Measurements from ENCODE around the gene NRF1. TPM values are rescaled to one million over a fixed set of nuclear protein-coding genes. Genes with fewer than 3 reads are reported as not detected.
"Not testable (repeated sequence)": the region's sequence is repeated elsewhere in the genome, so short reads cannot be mapped to it uniquely, and the experiment has no call there.

Gene NRF1
- total and polyA plus RNA-seq, 9 donors = 11.5 to 33.5 (median 21.7) TPM

GRCh38 chr7:129652914-129653313 is 41.4 kb downstream of the NRF1 start:
- H3K4me1 ChIP-seq (ENCODE audit: insufficient read depth) = no peaks in the 10 kb centered on the region
- no peaks in the 10 kb centered on the region for H3K9me3 ChIP-seq
- DNase-seq = no peak
- 92 to 100% (median 94%) methylated on average over 1 of the region's 1 CpG for WGBS, 3 donors
- H3K27ac ChIP-seq = no peak overlapping the region
- no peaks in the 10 kb centered on the region for H3K27me3 ChIP-seq
- no peaks in the 10 kb centered on the region for H3K36me3 ChIP-seq
- intact Hi-C loops (cut with DNase I) = no loop called here
- TF ChIP-seq POLR2A (IDR thresholded peaks at IDR 0.05) (no peak), EP300 (IDR thresholded peaks at IDR 0.05) (no peak)
- H3K4me3 ChIP-seq = no peak overlapping the region

GRCh38 chr7:129655811-129656210 is 44.3 kb downstream of the NRF1 start:
- no peaks in the 10 kb centered on the region for H3K27me3 ChIP-seq
- TF ChIP-seq POLR2A (IDR thresholded peaks at IDR 0.05) = no peak

GRCh38 chr7:129657363-129657762 is 45.8 kb downstream of the NRF1 start:
- no peak overlapping the region for H3K4me3 ChIP-seq
- H3K4me1 ChIP-seq (ENCODE audit: insufficient read depth) = no peaks in the 10 kb centered on the region
- TF ChIP-seq CTCF (IDR thresholded peaks at IDR 0.05) = no peak
- no peak for TF ChIP-seq POLR2A (IDR thresholded peaks at IDR 0.05)
- no peak for TF ChIP-seq EP300 (IDR thresholded peaks at IDR 0.05)
- 91 to 94% (median 93%) methylated on average over 8 of the region's 8 CpGs for WGBS, 3 donors
- no peaks in the 10 kb centered on the region for H3K27me3 ChIP-seq
- H3K9me3 ChIP-seq = peaks cover 0 to 4% of the 10 kb centered on the region in 2 donors
- H3K27ac ChIP-seq = no peak overlapping the region
- no peaks in the 10 kb centered on the region for H3K36me3 ChIP-seq
- intact Hi-C loops (cut with DNase I) = no loop called here
- DNase-seq = no peak

More at GRCh38 chr7:129655811-129656210, 44.3 kb downstream of the NRF1 start:
- no peaks in the 10 kb centered on the region for H3K9me3 ChIP-seq
- H3K36me3 ChIP-seq = no peaks in the 10 kb centered on the region
- no peak overlapping the region for H3K27ac ChIP-seq
- WGBS, 3 donors = 87 to 95% (median 88%) methylated on average over 3 of the region's 3 CpGs
- no peaks in the 10 kb centered on the region for H3K4me1 ChIP-seq (ENCODE audit: insufficient read depth)
- intact Hi-C loops (cut with DNase I) = no loop called here
- no peak overlapping the region for H3K4me3 ChIP-seq
- DNase-seq = no peak

GRCh38 chr7:129659907-129660306 is 48.4 kb downstream of the NRF1 start:
- DNase-seq; H3K27me3 ChIP-seq; H3K9me3 ChIP-seq; intact Hi-C loops (cut with DNase I); H3K36me3 ChIP-seq; H3K27ac ChIP-seq; H3K4me1 ChIP-seq (ENCODE audit: insufficient read depth); H3K4me3 ChIP-seq: not testable (repeated sequence)
- 70 to 84% (median 79%) methylated on average over 2 of the region's 2 CpGs for WGBS, 3 donors

- no peak for DNase-seq
- Histone ChIP-seq H3K36me3 (no peaks in the 10 kb centered on the region), H3K9me3 (peaks cover 0 to 4% of the 10 kb centered on the region in 2 donors), H3K27ac (no peak overlapping the region), H3K4me1 (ENCODE audit: insufficient read depth) (peaks cover 3% of the 10 kb centered on the region), H3K27me3 (no peaks in the 10 kb centered on the region), H3K4me3 (no peak overlapping the region)
- TF ChIP-seq CTCF (IDR thresholded peaks at IDR 0.05) (no peak), EP300 (IDR thresholded peaks at IDR 0.05) (no peak), POLR2A (IDR thresholded peaks at IDR 0.05) (no peak)
- intact Hi-C loops (cut with DNase I) = no loop called here
- WGBS, 3 donors = 96 to 97% (median 97%) methylated on average over 4 of the region's 4 CpGs
Measured at GRCh38 chr7:129661645-129662182, 50.2 kb downstream of the NRF1 start.

- H3K27ac ChIP-seq; H3K4me1 ChIP-seq (ENCODE audit: insufficient read depth); H3K9me3 ChIP-seq; H3K27me3 ChIP-seq; H3K36me3 ChIP-seq; DNase-seq; H3K4me3 ChIP-seq; intact Hi-C loops (cut with DNase I): not testable (repeated sequence)
- WGBS, 3 donors = 93 to 98% (median 95%) methylated on average over 21 to 32 of the region's 32 CpGs
Measured at GRCh38 chr7:129663240-129663639, 51.7 kb downstream of the NRF1 start.

Data from ovary (tissue), 9 donors.